ENCODE measurements around the gene DGKI. TPM values are rescaled to one million over a fixed set of nuclear protein-coding genes. Genes with fewer than 3 reads are reported as not detected.

The DGKI gene
- total RNA-seq, 1 experiment from 2014 or later = 0.79 TPM

GRCh38 chr7:137716061-137716460 lies 130.7 kb downstream of the DGKI start (continued):
- TF ChIP-seq CDX4 (CRISPR knock-in tag; IDR thresholded peaks at IDR 0.05; ENCODE audit: borderline replicate concordance) = no peak
- TF ChIP-seq USF1 (CRISPR knock-in tag; IDR thresholded peaks at IDR 0.05) = no peak
- TF ChIP-seq AR (CRISPR knock-in tag; IDR thresholded peaks at IDR 0.05) = no peak
- TF ChIP-seq ELF4 (CRISPR knock-in tag; IDR thresholded peaks at IDR 0.05; ENCODE audit: low read depth) = no peak

- no peak for DNase-seq (ENCODE audit: low spot score)
- peaks cover 35% of the 10 kb centered on the region for H3K4me1 Mint-ChIP-seq
- TF ChIP-seq TEAD1 (CRISPR knock-in tag; IDR thresholded peaks at IDR 0.05) (no peak), ATF1 (CRISPR knock-in tag; IDR thresholded peaks at IDR 0.05) (no peak), PRRX2 (CRISPR knock-in tag; IDR thresholded peaks at IDR 0.05) (no peak), AR (CRISPR knock-in tag; IDR thresholded peaks at IDR 0.05) (no peak), NFYB (CRISPR knock-in tag; conservative IDR thresholded peaks at IDR 0.05; ENCODE audit: low read depth) (no peak), ARID4B (CRISPR knock-in tag; IDR thresholded peaks at IDR 0.05; ENCODE audit: borderline replicate concordance) (no peak), ZNF532 (CRISPR knock-in tag; IDR thresholded peaks at IDR 0.05; ENCODE audit: borderline replicate concordance) (no peak), IRF2 (CRISPR knock-in tag; IDR thresholded peaks at IDR 0.05; ENCODE audit: borderline replicate concordance, low read depth) (no peak), PREB (CRISPR knock-in tag; IDR thresholded peaks at IDR 0.05; ENCODE audit: borderline replicate concordance) (no peak), ATF3 (CRISPR knock-in tag; conservative IDR thresholded peaks at IDR 0.05) (no peak), ZMAT4 (CRISPR knock-in tag; IDR thresholded peaks at IDR 0.05) (no peak), ZSCAN18 (CRISPR knock-in tag; IDR thresholded peaks at IDR 0.05) (no peak)
Measured at GRCh38 chr7:137715533-137715932, 131.2 kb downstream of the DGKI start.

More at GRCh38 chr7:137715533-137715932, 131.2 kb downstream of the DGKI start:
- no peak for ATAC-seq
- Mint-ChIP-seq H3K27me3 (ENCODE audit: low read depth) (no peaks in the 10 kb centered on the region), H3K4me3 (no peak overlapping the region), H3K9me3 (no peaks in the 10 kb centered on the region), H3K36me3 (no peaks in the 10 kb centered on the region), H3K27ac (no peak overlapping the region)
- ChIA-PET POLR2A (no interaction called here), CTCF (no interaction called here)
